Effector CD8-positive, alpha-beta T cell (primary cell): Measurements from ENCODE around the gene TMEM127.
A peak's percentile ranks its signal among the peaks of the same experiment; 100 is the strongest.
"Not testable (repeated sequence)": the region's sequence is repeated elsewhere in the genome, so short reads cannot be mapped to it uniquely, and the experiment has no call there.

Experiments used
- DNase-seq: peaks from one replicate; lab custom pipeline; 2025; lab: John Stamatoyannopoulos, UW
- total RNA-seq, 4 experiments: gene quantifications; one replicate each; lab custom pipeline; 2026; lab: John Stamatoyannopoulos, UW

Gene TMEM127, protein sequence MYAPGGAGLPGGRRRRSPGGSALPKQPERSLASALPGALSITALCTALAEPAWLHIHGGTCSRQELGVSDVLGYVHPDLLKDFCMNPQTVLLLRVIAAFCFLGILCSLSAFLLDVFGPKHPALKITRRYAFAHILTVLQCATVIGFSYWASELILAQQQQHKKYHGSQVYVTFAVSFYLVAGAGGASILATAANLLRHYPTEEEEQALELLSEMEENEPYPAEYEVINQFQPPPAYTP
- total RNA-seq = 68.8 to 107 (median 92.8) reads per million in 4 experiments

DNA sequence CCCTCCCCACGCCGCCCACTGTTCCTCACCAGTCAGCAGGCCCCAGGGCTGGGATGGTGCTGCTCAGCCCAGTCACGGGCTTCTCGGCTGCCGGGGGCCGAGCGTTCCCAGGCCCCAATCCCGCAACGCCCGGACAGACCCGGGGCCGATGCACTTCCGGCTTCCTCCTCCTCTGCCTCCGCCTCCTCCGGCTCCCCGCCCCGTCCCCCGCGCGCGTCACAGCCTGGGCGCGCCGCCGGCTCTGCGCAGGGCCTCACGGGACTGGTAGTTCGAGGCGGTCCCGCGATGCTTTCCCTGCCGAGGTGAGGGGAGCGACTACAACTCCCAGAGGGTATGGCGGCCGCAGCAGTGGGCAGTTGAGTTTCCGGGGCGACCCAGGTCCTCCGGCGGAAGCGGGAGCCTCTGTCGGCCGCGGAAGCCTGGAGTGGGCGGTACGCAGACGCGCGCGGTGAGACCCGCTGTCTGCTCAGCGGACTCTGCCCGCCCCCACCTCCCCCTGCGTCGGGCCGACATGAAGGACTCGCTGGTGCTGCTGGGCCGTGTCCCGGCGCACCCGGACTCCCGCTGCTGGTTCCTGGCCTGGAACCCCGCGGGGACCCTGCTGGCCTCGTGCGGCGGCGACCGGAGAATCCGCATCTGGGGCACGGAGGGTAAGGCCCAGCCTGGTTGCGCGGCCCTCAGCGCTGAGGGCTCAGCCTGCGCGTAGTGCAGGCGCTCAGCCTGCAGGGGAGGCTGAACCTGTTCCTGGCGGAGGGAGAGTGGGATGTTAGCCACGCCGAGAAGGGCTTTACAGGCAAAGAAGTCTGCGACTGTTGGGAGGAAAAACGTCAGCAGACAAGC is at the start of gene TMEM127, which contains the start of gene CIAO1:
Gene TMEM127, minus strand, starts transcription at position 158 of the 840 bp plus-strand sequence. CDS start 616 bp downstream, outside the sequence.
Gene CIAO1, plus strand, starts transcription at position 386 of the 840 bp plus-strand sequence. Its CDS starts 126 bp downstream, at position 512.
- peak; percentile 97 for DNase-seq

DNA sequence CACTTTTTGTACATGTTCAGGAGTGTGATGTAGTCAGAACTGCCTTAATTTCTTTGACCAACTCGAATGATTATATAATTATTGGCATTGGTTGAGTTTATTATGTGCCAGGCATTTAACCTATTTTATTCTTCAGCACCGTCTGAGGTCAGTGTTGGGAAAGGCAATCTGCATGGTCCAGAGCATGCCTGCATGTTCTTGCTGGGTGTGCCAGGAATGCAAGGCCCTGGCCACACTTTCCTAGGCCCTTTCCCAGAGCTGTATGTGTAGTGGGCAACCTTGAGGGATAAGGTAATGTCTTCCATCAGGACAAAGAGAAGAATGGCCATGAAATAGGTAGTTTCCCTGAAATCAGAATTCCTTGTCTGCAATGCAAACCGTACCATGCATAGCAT is 49.2 kb upstream of the TMEM127 start:
- DNase-seq = no peak

DNA sequence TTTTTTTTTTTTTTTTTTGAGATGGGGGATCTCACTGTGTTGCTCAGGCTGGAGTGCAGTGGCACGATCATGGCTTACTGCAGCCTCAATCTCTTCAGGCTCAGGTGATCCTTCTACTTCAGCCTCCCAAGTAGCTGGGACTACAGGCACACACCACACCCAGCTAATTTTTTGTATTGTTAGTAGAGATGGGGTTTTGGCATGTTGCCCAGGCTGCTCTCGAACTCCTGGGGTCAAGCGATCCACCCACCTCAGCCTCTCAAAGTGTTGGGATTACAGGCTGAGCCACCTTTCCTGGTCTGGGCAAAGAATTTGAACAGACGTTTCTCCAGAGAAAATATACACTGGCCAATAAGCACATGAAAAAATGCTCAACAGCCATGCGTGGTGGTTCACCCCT is 42.5 kb upstream of the TMEM127 start:
- DNase-seq = no peak

DNA sequence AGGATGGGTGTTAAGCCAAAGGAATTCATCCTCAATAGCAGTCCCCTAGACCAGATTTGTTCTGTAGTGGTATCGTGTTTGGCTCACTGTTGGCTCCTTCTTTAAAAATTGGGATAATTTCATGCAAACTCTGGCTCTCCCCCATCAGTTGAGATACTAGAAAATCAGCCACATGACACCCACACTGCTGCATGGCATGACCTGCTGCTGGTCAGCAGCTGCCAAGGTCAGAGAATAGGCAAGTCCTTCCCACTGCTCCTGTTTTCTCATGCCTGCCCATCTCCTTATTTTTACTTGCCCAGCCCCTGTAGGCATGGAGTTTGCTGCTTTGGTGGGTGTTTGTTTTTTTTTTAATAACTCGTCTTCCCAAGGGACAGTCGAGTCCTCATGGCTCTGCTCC is 40.6 kb upstream of the TMEM127 start:
- no peak for DNase-seq

DNA sequence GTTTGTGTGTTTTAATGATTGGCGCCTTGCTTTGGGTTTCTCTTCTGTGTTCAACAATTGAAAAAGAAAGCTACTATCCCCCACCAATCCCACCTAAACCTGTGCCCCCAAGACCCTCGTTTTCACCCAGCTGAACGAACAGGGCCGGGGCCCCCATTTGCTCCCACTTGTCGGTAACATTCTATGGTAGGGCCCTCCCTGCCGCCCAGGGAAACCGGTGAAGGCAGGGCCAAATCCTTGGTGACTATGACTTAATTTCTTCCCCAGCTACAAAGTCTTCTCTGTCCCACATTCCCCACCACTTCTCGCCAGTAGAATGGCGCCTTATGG is 40.1 kb upstream of the TMEM127 start:
- no peak for DNase-seq

DNA sequence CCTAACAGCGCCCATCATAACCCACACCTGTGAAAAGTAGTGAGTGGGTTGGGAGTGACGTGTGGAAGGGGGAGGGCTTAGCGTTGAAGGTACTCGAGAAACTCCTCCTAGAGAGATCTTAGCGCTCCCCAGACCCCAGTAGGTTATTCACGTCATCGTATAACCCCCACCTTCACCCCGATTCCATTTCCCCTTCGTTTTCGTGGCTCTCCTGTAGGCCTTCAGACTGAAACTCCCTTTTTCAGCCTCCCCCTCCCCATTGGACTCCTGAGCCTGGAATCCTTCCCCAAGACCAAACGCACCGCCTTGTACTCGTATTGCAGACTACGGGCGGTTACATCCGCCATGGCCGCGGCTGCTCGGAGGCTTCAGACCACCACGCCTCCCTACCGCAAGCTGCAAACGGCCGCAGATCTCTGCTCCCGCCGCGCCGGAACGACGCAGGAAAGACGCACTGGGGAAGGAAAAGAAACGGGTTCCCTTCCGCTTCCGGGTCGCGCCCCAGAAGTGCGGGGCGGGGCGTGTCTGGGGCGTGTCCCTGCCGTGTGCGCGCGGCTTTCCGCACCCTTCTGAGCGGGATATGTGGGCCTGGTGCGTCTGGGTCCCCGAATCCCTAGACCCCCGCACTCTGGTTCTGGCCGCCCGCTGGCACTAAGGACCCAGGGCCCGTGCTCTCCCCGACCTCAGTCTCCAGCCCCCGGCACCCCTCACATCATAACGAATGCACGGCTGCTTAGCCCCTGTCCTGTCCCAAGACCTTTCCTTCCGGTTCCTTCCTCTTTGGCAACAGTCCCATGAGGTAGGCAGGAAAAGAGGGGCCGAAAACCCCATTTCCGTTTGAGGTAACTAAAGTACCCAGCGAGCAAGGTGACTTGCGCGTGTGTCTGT is 39.5 kb upstream of the TMEM127 start, which contains the start of gene SNRNP200:
Gene SNRNP200, minus strand, starts transcription at position 456 of the 888 bp plus-strand sequence. Its CDS starts 109 bp downstream, at position 347.
- peak; percentile 87 for DNase-seq

DNA sequence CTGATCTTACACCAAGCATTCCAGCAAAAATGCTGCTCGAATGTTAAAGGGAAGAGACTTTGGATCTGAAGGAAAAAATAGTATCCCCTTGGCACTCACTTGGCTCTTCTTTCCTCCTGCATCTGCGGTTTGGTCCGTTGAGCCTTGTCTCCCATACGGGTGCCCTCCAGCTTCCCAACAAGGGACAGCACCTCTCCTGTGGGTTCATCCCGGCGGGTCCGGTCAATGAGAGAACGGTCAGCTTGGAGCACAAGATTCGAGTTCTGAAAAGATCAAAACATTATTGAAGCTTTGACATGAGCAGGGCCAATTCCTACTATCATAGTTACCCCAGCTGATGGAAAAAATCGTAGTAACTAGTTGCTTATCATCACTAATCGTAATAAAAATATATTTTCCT is 38.8 kb upstream of the TMEM127 start:
- DNase-seq = no peak

DNA sequence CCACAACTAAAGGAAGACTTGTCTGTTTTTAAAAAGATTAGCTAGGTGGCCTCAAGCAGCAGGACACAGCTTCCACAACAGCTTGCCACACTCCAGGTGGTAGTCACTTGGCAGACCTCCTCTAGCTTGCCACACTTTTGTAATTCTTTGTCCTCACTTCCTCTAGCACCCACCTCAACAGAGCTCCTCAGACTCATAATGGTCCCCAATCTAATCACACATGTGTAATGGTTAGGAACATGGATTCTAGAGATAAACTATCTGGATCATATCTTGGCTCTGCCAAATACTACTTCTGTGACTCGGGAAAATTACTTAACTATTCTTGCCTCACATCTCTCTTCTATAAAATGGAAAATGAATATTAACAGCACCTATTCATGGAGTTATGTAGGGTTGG is 36.1 kb upstream of the TMEM127 start:
- no peak for DNase-seq

DNA sequence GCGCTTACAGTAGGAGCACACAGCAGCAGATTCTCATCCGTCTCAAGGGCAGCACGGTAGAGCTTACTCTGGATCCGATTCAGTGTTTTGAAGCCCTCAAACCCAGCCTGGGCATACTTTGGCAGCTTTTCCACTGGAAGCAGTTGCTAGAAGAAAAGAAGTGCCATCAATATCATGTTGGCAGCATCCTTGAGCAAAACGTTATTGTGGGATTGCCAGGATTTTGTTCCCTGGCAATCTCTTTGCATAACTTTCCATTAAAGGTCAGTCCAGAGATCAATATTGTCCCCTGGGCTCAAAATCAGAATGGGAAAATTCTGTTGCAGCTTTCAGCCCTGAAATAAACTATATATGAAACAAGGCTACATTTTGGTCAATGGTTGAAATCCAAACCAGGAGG is 31.1 kb upstream of the TMEM127 start:
- DNase-seq = no peak

DNA sequence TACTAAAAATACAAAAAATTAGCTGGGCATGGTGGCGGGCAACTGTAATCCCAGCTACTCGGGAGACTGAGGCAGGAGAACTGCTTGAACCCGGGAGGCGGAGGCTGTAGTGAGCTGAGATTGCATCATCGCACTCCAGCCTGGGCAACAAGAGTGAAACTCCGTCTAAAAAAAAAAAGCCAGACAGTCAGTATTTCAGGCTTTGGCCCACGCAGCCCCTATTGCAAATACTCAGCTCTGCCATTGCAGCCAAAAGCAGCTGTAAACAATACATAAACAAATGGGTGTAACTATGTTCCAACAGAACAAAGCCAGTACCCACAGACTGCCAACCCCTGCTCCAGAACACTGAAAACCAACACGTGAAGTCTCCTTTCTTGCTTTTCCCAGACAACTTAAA is 28.5 kb upstream of the TMEM127 start:
- DNase-seq = not testable (repeated sequence)

DNA sequence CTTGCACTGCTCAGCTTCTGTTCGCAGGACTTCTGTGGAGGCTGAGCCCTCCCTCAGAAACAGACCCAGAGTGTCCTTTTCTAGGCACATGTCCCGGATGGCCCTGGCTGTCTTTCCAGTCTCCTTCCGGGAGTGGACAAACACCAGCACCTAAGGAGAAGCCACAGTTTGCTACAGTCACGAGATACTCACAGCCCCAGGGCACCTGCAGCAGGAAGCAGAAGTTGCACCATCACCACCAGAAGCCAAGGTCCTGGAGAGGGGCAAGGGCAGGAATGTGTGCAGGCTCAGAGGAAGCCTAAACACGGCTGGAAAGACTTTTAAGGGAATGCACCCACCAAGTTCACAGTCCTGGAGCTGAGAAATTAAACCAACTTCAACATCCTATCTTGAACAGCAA is 26.0 kb upstream of the TMEM127 start:
- no peak for DNase-seq

DNA sequence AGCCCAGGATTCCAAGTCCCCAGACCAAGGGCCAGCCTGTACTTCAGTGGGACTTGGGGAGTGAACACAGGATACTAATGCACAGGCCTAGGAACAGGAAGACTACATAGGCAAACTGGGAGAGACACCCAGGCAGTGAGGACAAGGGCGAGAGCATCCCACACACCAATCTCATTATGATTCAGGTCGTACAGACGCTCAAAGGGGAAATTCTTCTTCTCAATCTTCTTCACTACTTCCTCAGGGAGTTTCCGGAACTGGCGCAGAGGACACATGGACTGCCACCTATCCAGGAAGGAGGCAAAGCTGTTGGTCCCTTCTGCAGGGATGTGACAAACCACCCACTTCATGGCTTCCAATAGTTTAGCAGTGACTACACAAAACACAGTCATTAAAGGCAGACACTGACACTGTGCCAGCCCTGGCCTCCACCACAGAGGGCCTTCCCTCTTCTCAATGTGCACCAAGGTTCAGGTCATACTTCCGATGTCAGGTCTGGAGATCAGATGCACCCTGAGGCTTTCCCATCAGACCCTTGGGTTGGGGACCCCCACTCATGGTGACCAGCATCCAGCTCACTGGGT is 21.6 kb upstream of the TMEM127 start:
- no peak for DNase-seq

DNA sequence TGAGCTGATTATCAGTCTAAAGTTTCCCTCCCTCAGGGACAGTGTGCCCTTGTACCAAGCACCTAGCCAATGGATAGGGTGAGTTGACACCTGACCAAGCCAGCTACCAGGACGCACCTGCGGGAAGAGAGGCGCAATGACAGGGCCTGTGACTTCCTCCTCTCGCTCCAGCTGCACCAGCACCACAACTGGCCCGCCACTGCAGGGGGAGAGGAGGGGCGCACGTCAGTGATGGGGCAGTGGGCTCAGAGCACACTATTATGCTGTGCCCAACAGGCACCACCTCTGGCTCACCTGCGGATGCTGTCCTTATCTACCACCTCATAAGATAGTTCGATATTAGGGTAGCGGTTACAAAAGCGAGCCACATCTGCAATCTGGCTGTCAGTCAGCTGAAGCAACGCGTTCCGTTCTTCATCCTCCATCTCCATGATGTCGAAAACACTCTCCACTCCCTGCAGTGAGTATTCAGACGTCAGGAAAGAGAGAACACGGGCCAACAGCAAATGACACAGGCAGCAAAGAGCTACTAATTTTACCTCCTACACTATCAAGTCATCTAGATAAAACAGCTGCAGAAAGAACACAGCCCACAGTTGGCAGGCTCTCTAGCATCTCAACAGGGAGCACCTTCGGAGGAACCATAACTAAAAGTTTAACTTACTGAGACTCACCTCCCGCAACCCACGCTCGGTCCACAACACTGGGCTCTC is 11.1 kb upstream of the TMEM127 start:
- DNase-seq = no peak

DNA sequence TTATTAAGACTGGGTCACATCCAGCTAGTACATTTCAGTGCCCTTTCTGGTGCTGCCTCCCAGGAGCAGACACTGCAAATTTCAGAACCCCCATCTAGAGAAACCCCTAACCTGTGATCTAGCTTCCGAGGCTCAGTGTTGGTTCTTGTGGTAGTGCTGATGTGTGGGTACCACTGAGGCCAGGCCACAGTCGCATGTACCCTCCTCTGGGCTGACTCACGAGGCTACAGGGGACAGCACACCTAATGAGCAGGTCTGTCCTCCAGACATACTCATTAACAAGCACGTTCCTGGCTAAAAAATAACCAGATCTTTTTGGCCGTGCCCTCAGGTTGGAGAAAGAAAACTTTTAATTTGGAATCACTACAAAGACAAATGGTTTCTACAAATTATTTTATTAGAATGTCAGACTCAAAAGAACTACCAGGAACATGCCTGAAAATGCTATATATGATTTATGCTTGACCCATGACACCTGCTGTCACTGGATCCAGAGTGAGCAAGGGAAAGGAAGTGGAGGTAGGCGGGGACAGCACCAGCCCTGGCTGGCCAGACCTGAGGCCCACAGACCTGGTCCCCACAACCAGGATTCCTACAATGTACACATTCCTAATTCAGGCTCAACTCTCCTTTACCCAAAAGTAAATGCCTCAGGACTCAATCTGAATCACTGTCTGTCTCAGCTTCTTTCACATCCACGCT is 8.7 kb upstream of the TMEM127 start:
- DNase-seq = no peak

DNA sequence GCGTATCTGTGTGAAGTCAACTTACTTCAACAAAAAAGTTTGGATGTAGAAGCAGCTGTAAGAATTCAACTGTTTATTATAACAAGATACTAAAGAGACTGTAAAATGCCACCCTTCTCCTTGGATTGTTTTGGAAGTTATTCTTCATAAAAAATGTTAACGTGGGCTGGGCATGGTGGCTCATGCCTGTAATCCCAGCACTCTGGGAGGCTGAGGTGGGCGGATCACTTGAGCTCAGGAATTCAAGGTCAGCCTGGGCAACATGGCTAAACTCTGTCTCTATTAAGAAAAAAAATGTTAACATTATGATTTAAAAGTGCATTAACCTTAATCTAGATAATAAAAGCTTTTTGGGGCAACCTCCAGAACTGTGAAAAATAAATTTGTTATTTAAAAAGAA is 8.0 kb upstream of the TMEM127 start:
- DNase-seq = no peak

DNA sequence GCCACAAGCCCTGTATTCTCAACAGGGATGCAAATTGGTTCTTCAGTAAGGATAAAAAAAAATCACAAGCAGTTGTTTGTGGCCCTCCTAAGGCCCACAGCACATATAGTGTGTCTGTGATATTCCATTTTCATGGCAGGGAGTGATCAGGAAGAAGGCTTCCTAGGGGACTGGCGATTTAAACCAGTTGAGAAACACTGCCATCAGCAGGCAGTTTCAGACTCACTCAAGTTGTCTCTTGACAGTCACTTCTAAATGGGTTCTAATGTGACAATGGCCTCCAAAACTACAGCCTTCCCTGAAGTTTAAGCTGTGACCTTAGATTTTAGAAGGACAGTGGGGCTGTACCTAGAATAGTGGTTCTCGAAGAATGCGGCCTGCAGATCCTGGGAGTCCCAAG is 6.2 kb upstream of the TMEM127 start:
- no peak for DNase-seq

DNA sequence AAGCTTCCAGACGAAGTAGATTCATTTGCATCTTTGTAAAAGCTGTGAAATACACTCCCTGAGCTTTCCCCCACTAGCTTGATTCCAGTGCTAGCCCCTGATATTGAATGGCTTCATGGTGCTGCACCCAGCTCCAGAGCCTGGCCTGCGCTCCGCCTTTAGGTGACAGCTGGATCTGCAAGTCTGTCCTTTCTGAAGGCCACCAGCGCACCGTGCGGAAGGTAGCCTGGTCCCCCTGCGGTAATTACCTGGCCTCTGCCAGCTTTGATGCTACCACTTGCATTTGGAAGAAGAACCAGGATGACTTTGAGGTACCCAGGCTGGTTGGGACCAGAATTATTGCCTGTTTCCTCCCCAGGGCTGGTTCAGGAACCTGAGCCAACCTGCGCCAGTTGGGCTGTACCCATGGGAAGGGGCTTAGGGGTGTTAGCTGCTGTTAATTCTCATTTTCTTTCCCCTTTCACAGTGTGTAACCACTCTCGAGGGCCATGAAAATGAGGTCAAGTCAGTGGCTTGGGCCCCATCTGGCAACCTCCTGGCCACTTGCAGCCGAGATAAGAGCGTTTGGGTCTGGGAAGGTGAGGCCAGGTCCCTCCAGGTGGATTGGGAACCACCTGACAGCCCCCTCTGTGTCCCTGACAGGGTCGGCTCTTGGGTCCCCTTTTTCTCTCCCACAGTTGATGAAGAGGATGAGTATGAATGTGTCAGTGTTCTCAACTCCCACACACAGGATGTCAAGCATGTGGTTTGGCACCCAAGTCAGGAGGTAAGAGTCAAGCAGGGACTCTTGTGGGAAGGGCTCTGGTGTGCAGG is 1.6 kb upstream of the TMEM127 start:
- peak; percentile 20 for DNase-seq

DNA sequence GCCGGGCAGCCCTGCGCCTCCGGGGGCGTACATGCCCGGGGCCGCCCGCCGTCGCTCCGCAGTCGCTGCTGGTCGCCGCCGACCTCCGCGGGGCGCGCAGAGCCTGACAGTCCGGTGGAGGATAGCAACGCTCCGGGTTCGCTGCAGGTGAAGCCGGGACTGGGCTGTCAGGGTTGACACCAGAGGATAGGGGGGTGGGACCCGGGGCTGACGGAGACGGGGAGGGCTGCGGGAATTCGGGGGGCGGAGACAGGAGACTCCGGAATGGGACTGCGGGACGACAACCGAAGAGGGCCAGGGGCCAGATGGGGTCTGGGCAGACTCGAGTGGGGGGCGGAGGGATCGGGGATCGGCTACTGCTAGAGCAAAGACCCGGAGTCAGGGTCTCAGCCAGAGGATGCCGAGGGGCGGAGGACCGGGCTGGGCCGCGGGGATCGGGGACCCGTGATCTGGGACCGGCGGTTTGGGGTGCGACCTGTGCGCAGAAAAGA is 403 bp downstream of the TMEM127 start:
- peak; percentile 43 for DNase-seq

DNA sequence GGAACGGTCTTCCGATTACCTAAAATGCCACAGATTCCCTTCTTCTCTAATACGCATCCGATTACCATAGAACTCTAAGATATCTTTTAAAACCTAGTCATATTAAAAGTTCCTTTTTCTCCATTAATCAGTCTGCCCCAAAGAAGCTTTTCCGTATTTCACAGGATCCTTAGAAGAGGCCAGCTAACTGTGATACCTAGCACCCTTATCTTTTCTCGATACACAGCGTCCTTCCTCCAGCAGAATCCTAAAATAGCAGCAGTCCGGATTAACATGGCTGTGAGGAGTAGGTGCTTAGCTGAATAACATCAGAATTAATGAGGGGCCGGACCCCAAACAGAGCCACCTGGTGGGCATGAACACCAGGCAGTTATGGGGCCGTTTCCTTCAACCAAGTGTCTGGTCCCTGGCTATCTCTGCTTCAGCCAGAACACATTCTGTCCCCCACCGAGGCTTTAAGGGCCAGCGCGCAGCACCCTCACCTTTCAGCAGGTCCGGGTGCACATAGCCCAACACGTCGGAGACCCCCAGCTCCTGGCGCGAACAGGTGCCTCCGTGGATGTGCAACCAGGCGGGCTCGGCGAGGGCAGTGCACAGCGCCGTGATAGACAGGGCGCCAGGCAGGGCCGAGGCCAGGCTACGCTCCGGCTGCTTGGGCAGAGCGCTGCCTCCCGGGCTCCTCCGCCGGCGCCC is 995 bp downstream of the TMEM127 start:
- DNase-seq = peak; percentile 20
